ENCODE results near the gene ASRGL1.
"Not testable (repeated sequence)": the region's sequence is repeated elsewhere in the genome, so short reads cannot be mapped to it uniquely, and the experiment has no call there.

ASRGL1 gene

DNA sequence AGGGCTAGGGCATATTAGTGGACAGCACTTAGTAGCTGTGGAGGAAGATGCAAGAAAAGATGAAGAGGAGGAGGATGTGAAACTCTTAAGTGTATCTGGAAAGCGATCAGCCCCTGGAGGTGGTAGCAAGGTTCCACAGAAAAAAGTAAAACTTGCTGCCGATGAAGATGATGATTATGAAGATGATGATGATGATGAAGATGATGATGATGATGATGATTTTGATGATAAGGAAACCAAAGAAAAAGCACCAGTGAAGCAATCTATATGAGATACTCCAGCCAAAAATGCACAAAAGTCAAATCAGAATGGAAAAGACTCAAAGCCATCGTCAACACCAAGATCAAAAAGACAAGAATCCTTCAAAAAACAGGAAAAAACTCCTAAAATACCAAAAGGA is 6.0 kb upstream of the ASRGL1 start:
- not testable (repeated sequence) for H3K4me2 ChIP-seq (ENCODE audit: low read length, poor library complexity, severe bottlenecking); H2BK15ac ChIP-seq (ENCODE audit: low read depth, poor library complexity, severe bottlenecking); H4K91ac ChIP-seq (ENCODE audit: low read length); H3K14ac ChIP-seq (ENCODE audit: low read length in 2 of 2); H2BK12ac ChIP-seq (ENCODE audit: low read length in 2 of 2); H2BK120ac ChIP-seq (ENCODE audit: low read depth, low read length); DNase-seq; H3K9ac ChIP-seq (ENCODE audit: low read length); H2BK5ac ChIP-seq (ENCODE audit: low read depth, low read length, poor library complexity, severe bottlenecking); H3K23ac ChIP-seq (ENCODE audit: low read length in 2 of 2); H2AK5ac ChIP-seq (ENCODE audit: low read length, severe bottlenecking); H3K4me3 ChIP-seq (ENCODE audit: insufficient read depth in 1 of 2, low read depth in 1 of 2, low read length in 2 of 2); H3K4me1 ChIP-seq (ENCODE audit: control insufficient read depth, insufficient read depth, low read depth, low read length); H3K18ac ChIP-seq (ENCODE audit: low read depth in 1 of 2, low read length in 2 of 2); H3K36me3 ChIP-seq (ENCODE audit: control insufficient read depth in 1 of 2, insufficient read depth in 2 of 2, low read depth in 1 of 2, low read length in 2 of 2); H3K4ac ChIP-seq (ENCODE audit: low read depth in 1 of 2, low read length in 2 of 2); H3K9me3 ChIP-seq (ENCODE audit: control insufficient read depth, low read length); H2AFZ ChIP-seq (ENCODE audit: low read depth, low read length); H4K8ac ChIP-seq (ENCODE audit: low read length); H3K79me1 ChIP-seq (replicated peaks; ENCODE audit: low read length, poor library complexity, severe bottlenecking); H3K27ac ChIP-seq (ENCODE audit: low read length, poor library complexity, severe bottlenecking)
- WGBS = 72% methylated on average over 3 of the region's 3 CpGs
- H3K27me3 ChIP-seq (ENCODE audit: control insufficient read depth in 1 of 2, insufficient read depth in 1 of 2, low read length in 2 of 2) = peaks cover 34 to 59% of the 10 kb centered on the region in 2 experiments

DNA sequence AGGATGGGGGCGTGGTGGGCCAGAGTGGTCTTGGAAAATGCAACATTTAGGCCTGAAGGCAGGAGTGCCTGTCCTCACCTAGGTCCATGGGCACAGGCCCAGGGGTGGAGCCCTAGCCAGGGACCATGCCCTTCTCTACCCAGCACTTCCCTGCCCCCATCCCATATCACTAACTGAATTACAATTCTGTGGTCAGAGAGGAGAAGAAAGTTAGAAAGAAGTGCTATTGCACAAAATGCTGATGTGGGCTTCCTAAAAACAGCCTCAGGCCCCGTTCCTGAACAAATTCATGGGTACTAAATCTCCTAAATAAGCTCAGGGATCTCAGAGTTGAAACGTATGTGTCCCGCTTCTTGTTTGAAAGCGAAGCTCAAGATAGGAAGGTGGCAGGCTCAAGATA is 3.5 kb upstream of the ASRGL1 start:
- no peak overlapping the region for H2AFZ ChIP-seq (ENCODE audit: low read depth, low read length)
- no peak overlapping the region for H2BK12ac ChIP-seq (ENCODE audit: low read length in 2 of 2)
- no peak overlapping the region for H3K23ac ChIP-seq (ENCODE audit: low read length in 2 of 2)
- H3K4me2 ChIP-seq (ENCODE audit: low read length, poor library complexity, severe bottlenecking) = no peak overlapping the region
- no peak overlapping the region for H3K9ac ChIP-seq (ENCODE audit: low read length)
- no peak overlapping the region for H3K27ac ChIP-seq (ENCODE audit: low read length, poor library complexity, severe bottlenecking)
- WGBS = 89% methylated on average over 4 of the region's 5 CpGs
- H3K79me1 ChIP-seq (replicated peaks; ENCODE audit: low read length, poor library complexity, severe bottlenecking) = no peaks in the 10 kb centered on the region
- H2BK15ac ChIP-seq (ENCODE audit: low read depth, poor library complexity, severe bottlenecking) = no peak overlapping the region
- no peak overlapping the region for H4K91ac ChIP-seq (ENCODE audit: low read length)
- H3K14ac ChIP-seq (ENCODE audit: low read length in 2 of 2) = no peak overlapping the region
- H3K36me3 ChIP-seq (ENCODE audit: control insufficient read depth in 1 of 2, insufficient read depth in 2 of 2, low read depth in 1 of 2, low read length in 2 of 2) = no peaks in the 10 kb centered on the region
- H3K9me3 ChIP-seq (ENCODE audit: control insufficient read depth, low read length) = no peaks in the 10 kb centered on the region
- H3K4ac ChIP-seq (ENCODE audit: low read depth in 1 of 2, low read length in 2 of 2) = no peak overlapping the region
- no peak overlapping the region for H4K8ac ChIP-seq (ENCODE audit: low read length)
- H3K27me3 ChIP-seq (ENCODE audit: control insufficient read depth in 1 of 2, insufficient read depth in 1 of 2, low read length in 2 of 2) = peaks cover 49 to 80% of the 10 kb centered on the region in 2 experiments
- peaks cover 9% of the 10 kb centered on the region for H3K4me1 ChIP-seq (ENCODE audit: control insufficient read depth, insufficient read depth, low read depth, low read length)
- no peak overlapping the region for H3K18ac ChIP-seq (ENCODE audit: low read depth in 1 of 2, low read length in 2 of 2)
- no peak overlapping the region for H3K4me3 ChIP-seq (ENCODE audit: insufficient read depth in 1 of 2, low read depth in 1 of 2, low read length in 2 of 2)
- H2BK120ac ChIP-seq (ENCODE audit: low read depth, low read length) = no peak overlapping the region
- no peak for DNase-seq
- no peak overlapping the region for H2BK5ac ChIP-seq (ENCODE audit: low read depth, low read length, poor library complexity, severe bottlenecking)
- H2AK5ac ChIP-seq (ENCODE audit: low read length, severe bottlenecking) = no peak overlapping the region

DNA sequence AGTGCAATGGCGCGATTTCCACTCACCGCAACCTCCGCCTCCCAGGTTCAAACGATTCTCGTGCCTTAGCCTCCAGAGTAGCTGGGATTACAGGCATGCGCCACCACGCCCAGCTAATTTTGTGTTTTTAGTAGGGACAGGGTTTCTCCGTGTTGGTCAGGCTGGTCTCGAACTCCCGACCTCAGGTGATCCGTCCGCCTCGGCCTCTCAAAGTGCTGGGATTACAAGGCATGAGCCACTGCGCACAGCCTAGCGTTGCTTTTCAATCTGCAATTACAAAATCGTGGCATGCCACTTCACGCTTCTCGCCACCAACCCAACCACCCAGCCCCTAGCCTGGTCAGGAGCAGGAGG is 322 bp upstream of the ASRGL1 start:
- H2AK5ac ChIP-seq (ENCODE audit: low read length, severe bottlenecking); H3K14ac ChIP-seq (ENCODE audit: low read length in 2 of 2): not testable (repeated sequence)

DNA sequence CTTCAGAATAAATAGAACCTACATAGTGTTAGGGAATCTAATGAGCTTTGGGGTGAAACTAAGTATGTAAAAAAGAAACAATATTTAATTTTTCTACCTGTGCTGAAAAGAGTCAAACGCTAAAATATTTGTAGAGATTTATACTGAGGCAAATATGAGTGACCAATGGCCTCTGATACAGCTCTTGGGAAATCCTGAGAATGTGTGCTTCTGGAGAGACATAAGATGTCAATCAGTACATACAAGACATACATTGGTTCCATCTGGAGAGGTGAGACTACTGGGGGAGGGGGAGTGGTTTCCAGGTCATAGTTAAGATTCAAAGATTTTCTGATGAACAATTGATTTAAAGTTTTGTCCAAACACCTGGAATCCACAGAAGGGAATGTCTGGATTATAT is 970 bp downstream of the ASRGL1 start:
- Histone ChIP-seq H2AFZ (ENCODE audit: low read depth, low read length) (no peak overlapping the region), H2AK5ac (ENCODE audit: low read length, severe bottlenecking) (no peak overlapping the region), H3K79me1 (replicated peaks; ENCODE audit: low read length, poor library complexity, severe bottlenecking) (no peaks in the 10 kb centered on the region), H2BK120ac (ENCODE audit: low read depth, low read length) (no peak overlapping the region), H3K27me3 (ENCODE audit: control insufficient read depth in 1 of 2, insufficient read depth in 1 of 2, low read length in 2 of 2) (peaks cover 45 to 64% of the 10 kb centered on the region in 2 experiments), H3K36me3 (ENCODE audit: control insufficient read depth in 1 of 2, insufficient read depth in 2 of 2, low read depth in 1 of 2, low read length in 2 of 2) (no peaks in the 10 kb centered on the region), H3K4ac (ENCODE audit: low read depth in 1 of 2, low read length in 2 of 2) (no peak overlapping the region), H2BK15ac (ENCODE audit: low read depth, poor library complexity, severe bottlenecking) (no peak overlapping the region), H4K91ac (ENCODE audit: low read length) (no peak overlapping the region), H2BK12ac (ENCODE audit: low read length in 2 of 2) (no peak overlapping the region), H3K23ac (ENCODE audit: low read length in 2 of 2) (no peak overlapping the region), H3K18ac (ENCODE audit: low read depth in 1 of 2, low read length in 2 of 2) (no peak overlapping the region), H4K8ac (ENCODE audit: low read length) (no peak overlapping the region), H3K27ac (ENCODE audit: low read length, poor library complexity, severe bottlenecking) (no peak overlapping the region), H2BK5ac (ENCODE audit: low read depth, low read length, poor library complexity, severe bottlenecking) (no peak overlapping the region), H3K4me1 (ENCODE audit: control insufficient read depth, insufficient read depth, low read depth, low read length) (peaks cover 9% of the 10 kb centered on the region), H3K4me3 (ENCODE audit: insufficient read depth in 1 of 2, low read depth in 1 of 2, low read length in 2 of 2) (peak overlapping the region in 1 of 2 experiments; percentile 77), H3K9ac (ENCODE audit: low read length) (peak overlapping the region; percentile 54), H3K9me3 (ENCODE audit: control insufficient read depth, low read length) (no peaks in the 10 kb centered on the region), H3K4me2 (ENCODE audit: low read length, poor library complexity, severe bottlenecking) (peak overlapping the region; percentile 100), H3K14ac (ENCODE audit: low read length in 2 of 2) (no peak overlapping the region)
- no peak for DNase-seq
- WGBS = 64% methylated on average over 1 of the region's 1 CpG

More for the DNA sequence above, 322 bp upstream of the ASRGL1 start:
- peak overlapping the region; percentile 2 for H2AFZ ChIP-seq (ENCODE audit: low read depth, low read length)
- not testable (repeated sequence) for H3K4ac ChIP-seq (ENCODE audit: low read depth in 1 of 2, low read length in 2 of 2); H4K8ac ChIP-seq (ENCODE audit: low read length); H3K18ac ChIP-seq (ENCODE audit: low read depth in 1 of 2, low read length in 2 of 2); H3K23ac ChIP-seq (ENCODE audit: low read length in 2 of 2); H3K36me3 ChIP-seq (ENCODE audit: control insufficient read depth in 1 of 2, insufficient read depth in 2 of 2, low read depth in 1 of 2, low read length in 2 of 2); H2BK12ac ChIP-seq (ENCODE audit: low read length in 2 of 2); H3K9ac ChIP-seq (ENCODE audit: low read length); H3K4me1 ChIP-seq (ENCODE audit: control insufficient read depth, insufficient read depth, low read depth, low read length); H2BK120ac ChIP-seq (ENCODE audit: low read depth, low read length); H4K91ac ChIP-seq (ENCODE audit: low read length); H3K79me1 ChIP-seq (replicated peaks; ENCODE audit: low read length, poor library complexity, severe bottlenecking); H2BK5ac ChIP-seq (ENCODE audit: low read depth, low read length, poor library complexity, severe bottlenecking); DNase-seq; H3K27ac ChIP-seq (ENCODE audit: low read length, poor library complexity, severe bottlenecking); H2BK15ac ChIP-seq (ENCODE audit: low read depth, poor library complexity, severe bottlenecking); H3K9me3 ChIP-seq (ENCODE audit: control insufficient read depth, low read length)
- peak overlapping the region; percentile 100 for H3K4me2 ChIP-seq (ENCODE audit: low read length, poor library complexity, severe bottlenecking)
- WGBS = 76% methylated on average over 17 of the region's 19 CpGs
- peaks cover 49 to 72% of the 10 kb centered on the region in 2 experiments for H3K27me3 ChIP-seq (ENCODE audit: control insufficient read depth in 1 of 2, insufficient read depth in 1 of 2, low read length in 2 of 2)
- peak overlapping the region; percentile 77 to 78 for H3K4me3 ChIP-seq (ENCODE audit: insufficient read depth in 1 of 2, low read depth in 1 of 2, low read length in 2 of 2)

Data from mesenchymal stem cell (in vitro differentiated cells and primary cell).